Activated T-helper 17 cell treated with anti-CD3 and anti-CD28 coated beads, Interleukin-2, amount 50 U/mL, for 72 hours (primary cell): ENCODE results near the gene GPS1. TPM values are rescaled to one million over a fixed set of nuclear protein-coding genes. Genes with fewer than 3 reads are reported as not detected.

ENCODE experiments used
- ATAC-seq: fragments of 150-1000 bp; cut with Tn5 transposase; replicated peaks from 2 replicates; pipeline ENCODE4 v1.10.0; 2021; ENCODE audit warnings: mild to moderate bottlenecking, moderate library complexity
- H3K27ac Mint-ChIP-seq: one replicate; pipeline ENCODE4 v1.8.0; 2022; ENCODE audit warnings: mixed read lengths
- H3K27me3 Mint-ChIP-seq: one replicate; pipeline ENCODE4 v1.8.0; 2022; ENCODE audit warnings: mixed read lengths
- H3K36me3 Mint-ChIP-seq: one replicate; pipeline ENCODE4 v1.8.0; 2022; ENCODE audit warnings: low read depth, mild to moderate bottlenecking, mixed read lengths
- H3K4me1 Mint-ChIP-seq: one replicate; pipeline ENCODE4 v1.8.0; 2022; ENCODE audit warnings: mixed read lengths
- H3K4me3 Mint-ChIP-seq: one replicate; pipeline ENCODE4 v1.8.0; 2022; ENCODE audit warnings: mild to moderate bottlenecking, mixed read lengths
- H3K9me3 Mint-ChIP-seq: one replicate; pipeline ENCODE4 v1.8.0; 2022; ENCODE audit warnings: mixed read lengths
- total RNA-seq, 2 donors: library from RNA; stranded (reverse); gene quantifications; one replicate each; pipeline ENCODE4 v1.2.3, GENCODE V29; 2022

The GPS1 gene
- total RNA-seq, 2 donors from 2014 or later: 46.2 to 97.2 TPM

DNA sequence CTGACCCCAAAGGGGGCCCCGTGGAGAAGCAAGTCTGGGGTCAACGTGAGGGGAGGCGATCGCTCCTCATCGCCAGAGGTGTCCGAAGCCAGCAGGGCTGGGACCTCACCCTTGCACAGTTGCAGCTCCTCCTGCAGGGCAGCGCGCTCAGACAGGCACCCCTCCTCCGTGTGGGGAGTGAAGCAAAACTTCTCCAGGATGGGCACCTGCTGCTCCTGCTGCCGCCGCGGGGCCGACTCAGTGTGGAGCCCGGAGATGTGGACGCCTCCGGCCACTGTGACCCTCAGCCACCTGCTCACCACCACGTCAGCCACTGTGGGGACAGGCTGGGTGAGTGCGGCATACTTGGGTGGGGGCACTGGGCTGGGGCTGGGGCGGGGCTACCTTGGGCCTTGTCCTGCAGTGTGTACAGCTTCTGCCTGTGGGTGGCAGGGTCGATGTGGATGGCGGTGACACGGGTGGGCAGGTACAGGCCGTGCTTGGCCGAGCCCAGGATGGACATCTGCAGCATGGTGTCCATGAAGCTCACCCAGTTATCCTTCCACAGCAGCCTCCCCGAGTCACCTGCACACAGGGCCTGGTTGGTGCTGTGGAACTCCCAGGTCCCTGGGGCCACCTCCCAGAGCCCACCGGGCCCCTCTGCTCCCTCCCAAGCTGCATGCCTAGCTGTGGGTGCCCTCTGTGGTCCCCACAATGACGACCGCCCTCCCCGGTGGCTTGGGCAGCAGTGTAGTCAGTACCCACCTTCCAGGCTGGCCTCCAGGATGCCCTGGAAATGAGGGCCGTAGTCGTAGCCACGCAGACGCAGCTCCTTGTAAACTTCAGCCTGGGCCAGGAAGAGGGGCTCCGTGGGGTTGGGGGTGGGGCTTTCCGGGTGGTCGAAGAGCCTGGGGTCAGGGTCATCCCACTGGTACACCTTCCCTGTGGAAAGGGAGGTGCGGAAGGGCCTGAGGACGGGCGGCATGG is 35.5 kb downstream of the GPS1 start:
- Mint-ChIP-seq H3K36me3 (peaks cover 48% of the 10 kb centered on the region), H3K27me3 (no peaks in the 10 kb centered on the region), H3K4me1 (no peaks in the 10 kb centered on the region), H3K27ac (no peak overlapping the region), H3K9me3 (no peaks in the 10 kb centered on the region), H3K4me3 (no peak overlapping the region)
- ATAC-seq: no peak

DNA sequence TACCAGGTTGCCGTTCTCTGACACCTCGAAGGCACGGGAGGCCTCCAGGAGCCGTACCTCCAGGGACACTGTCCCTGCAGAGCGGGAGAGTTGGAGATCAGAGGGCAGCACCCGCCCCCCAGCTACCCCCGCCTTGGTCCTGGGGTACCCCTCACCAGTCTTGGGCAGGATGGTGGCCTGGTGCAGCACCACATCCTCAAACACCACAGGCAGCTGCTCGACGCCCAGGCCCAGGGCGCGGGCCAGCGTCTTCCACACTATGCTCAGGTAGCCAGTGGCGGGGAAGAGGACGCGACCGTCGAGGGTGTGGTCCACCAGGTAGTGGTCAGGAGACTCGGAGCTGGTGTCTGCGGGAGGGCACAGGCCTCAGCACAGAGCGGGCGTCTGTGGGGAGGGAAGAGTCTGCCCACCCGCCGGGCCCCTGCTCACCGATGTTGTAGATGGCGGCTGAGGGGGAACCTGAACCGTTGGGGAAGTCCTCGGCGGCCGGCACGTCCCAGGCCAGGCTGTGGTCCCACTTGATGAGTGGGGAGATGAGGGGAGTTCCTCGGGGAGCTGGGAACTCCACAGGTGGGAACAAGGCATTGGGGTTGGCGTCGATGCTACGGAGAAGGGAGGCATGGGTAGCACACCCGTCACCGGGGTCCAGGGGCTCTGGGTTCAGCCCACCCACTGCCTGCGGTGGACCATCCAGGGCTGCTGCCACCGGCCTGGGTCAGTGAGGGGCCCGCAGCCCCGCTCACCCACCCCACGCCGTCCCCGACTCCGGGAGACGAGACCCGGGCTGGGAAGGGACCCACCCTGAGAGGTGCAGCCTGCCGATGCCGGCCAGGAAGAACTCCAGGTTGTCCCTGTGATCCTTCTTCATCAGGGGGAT is 36.5 kb downstream of the GPS1 start:
- Mint-ChIP-seq H3K36me3 (peaks cover 45% of the 10 kb centered on the region), H3K9me3 (no peaks in the 10 kb centered on the region), H3K27me3 (no peaks in the 10 kb centered on the region), H3K4me3 (no peak overlapping the region), H3K4me1 (no peaks in the 10 kb centered on the region), H3K27ac (no peak overlapping the region)
- ATAC-seq: no peak

- H3K4me1 Mint-ChIP-seq: no peaks in the 10 kb centered on the region
- no peaks in the 10 kb centered on the region for H3K9me3 Mint-ChIP-seq
- no peak overlapping the region for H3K4me3 Mint-ChIP-seq
- H3K27me3 Mint-ChIP-seq: no peaks in the 10 kb centered on the region
- no peak overlapping the region for H3K27ac Mint-ChIP-seq
- peaks cover 40% of the 10 kb centered on the region for H3K36me3 Mint-ChIP-seq
- ATAC-seq: no peak
Observed at GRCh38 chr17:82088838-82089722, 37.4 kb downstream of the GPS1 start.

- Mint-ChIP-seq H3K27ac (no peak overlapping the region), H3K4me1 (no peaks in the 10 kb centered on the region), H3K9me3 (no peaks in the 10 kb centered on the region), H3K36me3 (peaks cover 36% of the 10 kb centered on the region), H3K27me3 (no peaks in the 10 kb centered on the region), H3K4me3 (no peak overlapping the region)
- no peak for ATAC-seq
Observed at GRCh38 chr17:82089723-82090548, 38.2 kb downstream of the GPS1 start.

DNA sequence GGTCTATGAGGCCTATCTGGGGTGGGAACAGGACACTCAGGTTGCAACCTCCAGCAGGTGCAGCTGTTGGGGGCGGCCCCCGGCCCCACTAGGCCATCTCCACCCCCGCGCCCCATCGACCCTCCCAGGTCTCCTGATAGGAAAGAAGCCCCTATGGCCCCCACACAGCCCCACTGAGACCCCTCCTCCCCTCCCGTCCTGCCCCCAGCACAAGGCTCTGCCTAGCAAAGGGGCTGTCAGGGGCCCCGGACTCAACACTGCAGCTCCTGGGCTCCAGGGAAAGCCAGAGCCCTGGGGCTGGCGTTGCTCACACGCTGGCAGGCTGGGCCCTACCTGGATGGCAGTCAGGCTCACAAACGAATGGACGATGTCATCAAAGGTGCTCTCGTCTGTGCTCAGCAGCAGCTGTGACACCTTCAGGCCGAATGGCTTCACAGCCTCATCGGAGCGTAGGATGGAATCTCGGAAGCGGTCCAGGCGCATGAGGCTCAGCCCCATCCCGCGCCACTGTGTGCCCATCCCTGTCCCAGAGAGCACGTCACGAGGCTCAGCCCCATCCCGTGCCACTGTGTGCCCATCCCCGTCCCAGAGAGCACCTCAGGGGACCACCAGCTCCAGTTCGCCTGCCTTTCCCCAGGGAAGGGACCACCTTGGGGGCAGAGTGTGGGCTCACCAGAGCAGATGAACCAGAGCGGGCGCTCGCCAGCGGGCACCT is 39.0 kb downstream of the GPS1 start:
- ATAC-seq: no peak
- no peaks in the 10 kb centered on the region for H3K27me3 Mint-ChIP-seq
- H3K36me3 Mint-ChIP-seq: peaks cover 44% of the 10 kb centered on the region
- H3K9me3 Mint-ChIP-seq: no peaks in the 10 kb centered on the region
- no peak overlapping the region for H3K4me3 Mint-ChIP-seq
- H3K4me1 Mint-ChIP-seq: no peaks in the 10 kb centered on the region
- H3K27ac Mint-ChIP-seq: no peak overlapping the region

GRCh38 chr17:82091264-82092066 is 39.8 kb downstream of the GPS1 start:
- H3K36me3 Mint-ChIP-seq: peaks cover 45% of the 10 kb centered on the region
- no peak overlapping the region for H3K27ac Mint-ChIP-seq
- no peaks in the 10 kb centered on the region for H3K9me3 Mint-ChIP-seq
- no peak overlapping the region for H3K4me3 Mint-ChIP-seq
- no peak for ATAC-seq
- no peaks in the 10 kb centered on the region for H3K27me3 Mint-ChIP-seq
- no peaks in the 10 kb centered on the region for H3K4me1 Mint-ChIP-seq

- no peak for ATAC-seq
- no peaks in the 10 kb centered on the region for H3K27me3 Mint-ChIP-seq
- H3K27ac Mint-ChIP-seq: no peak overlapping the region
- no peaks in the 10 kb centered on the region for H3K4me1 Mint-ChIP-seq
- H3K4me3 Mint-ChIP-seq: no peak overlapping the region
- H3K9me3 Mint-ChIP-seq: no peaks in the 10 kb centered on the region
- H3K36me3 Mint-ChIP-seq: peaks cover 48% of the 10 kb centered on the region
Observed at GRCh38 chr17:82092094-82092586, 40.4 kb downstream of the GPS1 start.

GRCh38 chr17:82092628-82092994 is 40.9 kb downstream of the GPS1 start:
- Mint-ChIP-seq H3K27ac (no peak overlapping the region), H3K4me3 (no peak overlapping the region), H3K27me3 (no peaks in the 10 kb centered on the region), H3K4me1 (no peaks in the 10 kb centered on the region), H3K9me3 (no peaks in the 10 kb centered on the region), H3K36me3 (peaks cover 48% of the 10 kb centered on the region)
- no peak for ATAC-seq

GRCh38 chr17:82092995-82093751 is 41.5 kb downstream of the GPS1 start:
- H3K36me3 Mint-ChIP-seq: peaks cover 45% of the 10 kb centered on the region
- H3K27ac Mint-ChIP-seq: no peak overlapping the region
- H3K27me3 Mint-ChIP-seq: no peaks in the 10 kb centered on the region
- no peak for ATAC-seq
- H3K9me3 Mint-ChIP-seq: no peaks in the 10 kb centered on the region
- H3K4me1 Mint-ChIP-seq: no peaks in the 10 kb centered on the region
- no peak overlapping the region for H3K4me3 Mint-ChIP-seq

DNA sequence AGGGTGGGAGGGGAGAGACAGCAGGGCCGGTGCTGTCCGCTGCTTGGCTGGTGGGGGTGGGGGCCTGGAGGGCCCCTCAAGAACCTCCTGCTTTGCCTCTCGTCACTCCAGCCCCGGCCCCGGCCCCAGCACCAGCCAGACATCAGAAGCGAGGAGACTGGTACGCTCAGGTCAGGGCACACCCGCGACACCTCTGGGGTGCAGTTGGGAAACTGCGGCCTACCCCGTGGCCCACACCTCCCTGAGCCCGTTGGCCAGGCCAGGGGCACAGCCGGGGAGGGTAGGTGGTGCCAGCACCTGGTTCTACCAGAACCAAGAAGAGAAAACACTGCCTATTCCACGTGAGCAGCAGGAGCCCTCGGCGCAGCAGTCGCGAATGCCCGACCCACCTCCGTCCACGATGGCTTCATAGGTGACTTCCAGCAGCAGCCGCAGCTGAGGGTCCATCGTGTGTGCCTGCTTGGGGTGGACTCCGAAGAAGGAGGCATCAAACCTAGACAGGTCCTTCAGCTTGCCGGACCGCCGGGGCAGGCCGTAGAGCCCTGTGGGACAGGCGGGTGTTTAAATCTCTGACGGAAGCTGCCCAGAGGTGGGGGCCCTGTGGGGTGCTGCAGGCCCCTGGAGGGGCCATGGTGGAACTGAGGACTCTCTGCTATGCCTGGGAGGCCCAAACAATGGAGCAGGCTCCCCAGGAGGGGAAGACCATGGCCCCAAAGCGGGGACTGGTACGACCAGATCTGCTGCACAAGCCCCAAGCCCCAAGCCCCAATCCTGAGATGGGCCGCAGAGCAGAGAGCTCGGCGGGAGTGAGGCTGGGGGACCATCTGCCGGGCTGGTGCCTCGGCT is 43.5 kb downstream of the GPS1 start:
- Mint-ChIP-seq H3K27me3 (no peaks in the 10 kb centered on the region), H3K4me3 (peak overlapping the region; percentile 66), H3K36me3 (peaks cover 42% of the 10 kb centered on the region), H3K27ac (no peak overlapping the region), H3K9me3 (no peaks in the 10 kb centered on the region), H3K4me1 (no peaks in the 10 kb centered on the region)
- ATAC-seq: no peak
